Measurements from ENCODE around the gene HPS5. TPM values are rescaled to one million over a fixed set of nuclear protein-coding genes. Genes with fewer than 3 reads are reported as not detected.

The HPS5 gene
- 33.0 TPM for total RNA-seq
- long read RNA-seq, full-length matches to known transcripts = 24 of 55 reads
- long read RNA-seq, partial matches to known transcripts = 11 of 55 reads
- long read RNA-seq, other reads (novel, unspliced or antisense) = 20 of 55 reads

GRCh38 chr11:18321969-18322711 lies at the start of gene HPS5, which contains the start of gene GTF2H1:
Gene HPS5 (minus strand): TSS chr11:18322140. CDS start chr11:18317858, 4,282 bp downstream.
Gene GTF2H1 (plus strand): TSS chr11:18322567. CDS start chr11:18333075, 10,508 bp downstream.
- H3K27ac ChIP-seq = peak within 1 kb of the TSS; percentile 98
- H3K9me3 ChIP-seq = no peaks in the 10 kb centered on the region
- intact Hi-C loops (cut with DNase I) = no loop called here
- H3K36me3 ChIP-seq = peaks cover 22% of the 10 kb centered on the region
- peak within 1 kb of the TSS; percentile 90 for H3K4me3 ChIP-seq
- DNase-seq (peak; percentile 96), ATAC-seq (peak; percentile 98)
- TF ChIP-seq CTCF (IDR thresholded peaks at IDR 0.05) = no peak
- peaks cover 43% of the 10 kb centered on the region for H3K4me1 ChIP-seq
- no peaks in the 10 kb centered on the region for H3K27me3 ChIP-seq

GRCh38 chr11:18371279-18371678 lies 49.3 kb upstream of the HPS5 start:
- intact Hi-C loops (cut with DNase I) = no loop called here
- no peak for TF ChIP-seq CTCF (IDR thresholded peaks at IDR 0.05)
- H3K9me3 ChIP-seq = no peaks in the 10 kb centered on the region
- ATAC-seq = no peak
- DNase-seq = no peak
- no peaks in the 10 kb centered on the region for H3K27me3 ChIP-seq
- H3K4me3 ChIP-seq = no peak overlapping the region
- H3K4me1 ChIP-seq = no peaks in the 10 kb centered on the region
- H3K36me3 ChIP-seq = peaks cover 15% of the 10 kb centered on the region
- H3K27ac ChIP-seq = no peak overlapping the region

GRCh38 chr11:18369398-18369797 lies 47.5 kb upstream of the HPS5 start:
- H3K4me3 ChIP-seq = no peak overlapping the region
- intact Hi-C loops (cut with DNase I) = no loop called here
- no peak for TF ChIP-seq CTCF (IDR thresholded peaks at IDR 0.05)
- DNase-seq = no peak
- no peaks in the 10 kb centered on the region for H3K4me1 ChIP-seq
- H3K36me3 ChIP-seq = peaks cover 30% of the 10 kb centered on the region
- H3K9me3 ChIP-seq = no peaks in the 10 kb centered on the region
- ATAC-seq = no peak
- H3K27me3 ChIP-seq = no peaks in the 10 kb centered on the region
- no peak overlapping the region for H3K27ac ChIP-seq

GRCh38 chr11:18368221-18368620 lies 46.3 kb upstream of the HPS5 start:
- Histone ChIP-seq H3K27me3 (no peaks in the 10 kb centered on the region), H3K4me1 (no peaks in the 10 kb centered on the region), H3K4me3 (no peak overlapping the region), H3K27ac (no peak overlapping the region), H3K9me3 (no peaks in the 10 kb centered on the region), H3K36me3 (peaks cover 42% of the 10 kb centered on the region)
- no peak for TF ChIP-seq CTCF (IDR thresholded peaks at IDR 0.05)
- ATAC-seq (no peak), DNase-seq (no peak)
- intact Hi-C loops (cut with DNase I) = no loop called here

GRCh38 chr11:18367431-18367830 lies 45.5 kb upstream of the HPS5 start:
- no peak for DNase-seq
- Histone ChIP-seq H3K36me3 (peaks cover 48% of the 10 kb centered on the region), H3K9me3 (no peaks in the 10 kb centered on the region), H3K27ac (no peak overlapping the region), H3K4me3 (no peak overlapping the region), H3K4me1 (no peaks in the 10 kb centered on the region), H3K27me3 (no peaks in the 10 kb centered on the region)
- TF ChIP-seq CTCF (IDR thresholded peaks at IDR 0.05) = no peak
- ATAC-seq = no peak
- intact Hi-C loops (cut with DNase I) = no loop called here
